Measurements from ENCODE around the gene MESP1. TPM values are rescaled to one million over a fixed set of nuclear protein-coding genes. Genes with fewer than 3 reads are reported as not detected.

Gene MESP1
- total RNA-seq, 1 donor from 2014 or later: 2.7 TPM

- H3K36me3 ChIP-seq: no peaks in the 10 kb centered on the region
- no peak overlapping the region for H3K27ac ChIP-seq
- intact Hi-C loops (cut with DNase I): no loop called here
- H3K4me3 ChIP-seq: no peak overlapping the region
- TF ChIP-seq CTCF (IDR thresholded peaks at IDR 0.05) (no peak), POLR2AphosphoS5 (IDR thresholded peaks at IDR 0.05; ENCODE audit: insufficient read depth in 1 of 2, low read depth in 1 of 2) (no peak), POLR2A (IDR thresholded peaks at IDR 0.05) (no peak)
- H3K9me3 ChIP-seq: no peaks in the 10 kb centered on the region
- no peaks in the 10 kb centered on the region for H3K27me3 ChIP-seq
- no peaks in the 10 kb centered on the region for H3K4me1 ChIP-seq
- DNase-seq (ENCODE audit: extremely low spot score in 2 of 2): no peak
Observed at GRCh38 chr15:89707577-89707976, 43.5 kb downstream of the MESP1 start.

- H3K36me3 ChIP-seq: no peaks in the 10 kb centered on the region
- H3K9me3 ChIP-seq: no peaks in the 10 kb centered on the region
- no peak overlapping the region for H3K27ac ChIP-seq
- H3K27me3 ChIP-seq: no peaks in the 10 kb centered on the region
- H3K4me1 ChIP-seq: no peaks in the 10 kb centered on the region
- no peak overlapping the region for H3K4me3 ChIP-seq
- no peak for TF ChIP-seq POLR2A (IDR thresholded peaks at IDR 0.05)
- no peak for TF ChIP-seq CTCF (IDR thresholded peaks at IDR 0.05)
- no peak for TF ChIP-seq POLR2AphosphoS5 (IDR thresholded peaks at IDR 0.05; ENCODE audit: insufficient read depth in 1 of 2, low read depth in 1 of 2)
- intact Hi-C loops (cut with DNase I): no loop called here
- DNase-seq (ENCODE audit: extremely low spot score in 2 of 2): no peak
Observed at GRCh38 chr15:89704411-89704810, 46.6 kb downstream of the MESP1 start.

Small RNAs within 50 kb of the gene (small RNA-seq; reads per million reads assigned to genes)
- gene RNU6-132P: not detected

Other genes starting within 250 kb of the MESP1 start
- 5.2 TPM for gene TICRR, start 175.8 kb downstream of the MESP1 start, total RNA-seq
- 7.9 TPM for gene KIF7, start 95.8 kb downstream of the MESP1 start, total RNA-seq
- 53.3 TPM for gene PLIN1, start 71.9 kb downstream of the MESP1 start, total RNA-seq
- gene PEX11A, start 60.5 kb downstream of the MESP1 start, total RNA-seq: 4.7 TPM
- not detected for gene WDR93, start 60.4 kb downstream of the MESP1 start, total RNA-seq
- gene MESP2, start 25.1 kb upstream of the MESP1 start, total RNA-seq: not detected
- 55.0 TPM for gene ANPEP, start 63.6 kb upstream of the MESP1 start, total RNA-seq
- gene AP3S2, start 142.7 kb upstream of the MESP1 start, total RNA-seq: 39.5 TPM
- 20.1 TPM for gene ARPIN, start 161.7 kb upstream of the MESP1 start, total RNA-seq